Measurements from ENCODE around the gene CHDH. TPM values are rescaled to one million over a fixed set of nuclear protein-coding genes. Genes with fewer than 3 reads are reported as not detected.

CHDH gene
- total and polyA plus RNA-seq, 11 donors: 0.69 to 13.2 (median 4.9) TPM

- Histone ChIP-seq H3K36me3 (no peaks in the 10 kb centered on the region), H3K27ac (no peak overlapping the region), H3K27me3 (no peaks in the 10 kb centered on the region), H3K4me1 (peaks cover 0 to 4% (median under 1%) of the 10 kb centered on the region in 12 donors), H3K9me3 (no peaks in the 10 kb centered on the region), H3K4me3 (no peak overlapping the region)
- ATAC-seq (no peak), DNase-seq (no peak)
- 74 to 78% (median 76%) methylated on average over 4 of the region's 4 CpGs for WGBS, 4 donors
- TF ChIP-seq CTCF (IDR thresholded peaks at IDR 0.05): no peak
- intact Hi-C loops (cut with DNase I): no loop called here
These were observed 33.8 kb downstream of the CHDH start for GRCh38 chr3:53812434-53812833.

- 88 to 91% (median 89%) methylated on average over 23 to 24 of the region's 24 CpGs for WGBS, 4 donors
- no peak overlapping the region for H3K27ac ChIP-seq
- peaks cover 0 to 15% (median 8%) of the 10 kb centered on the region in 12 donors for H3K4me1 ChIP-seq
- TF ChIP-seq CTCF (IDR thresholded peaks at IDR 0.05) (no peak), POLR2A (IDR thresholded peaks at IDR 0.05) (no peak)
- intact Hi-C loops (cut with DNase I): no loop called here
- H3K9me3 ChIP-seq: no peaks in the 10 kb centered on the region
- ATAC-seq (no peak), DNase-seq (no peak)
- no peak overlapping the region for H3K4me3 ChIP-seq
- no peaks in the 10 kb centered on the region for H3K27me3 ChIP-seq
- no peaks in the 10 kb centered on the region for H3K36me3 ChIP-seq
These were observed 34.9 kb downstream of the CHDH start for GRCh38 chr3:53811143-53811927.

- H3K4me1 ChIP-seq: peaks cover 0 to 17% (median 8%) of the 10 kb centered on the region in 12 donors
- H3K27ac ChIP-seq: no peak overlapping the region
- DNase-seq (no peak), ATAC-seq (no peak)
- no peak overlapping the region for H3K4me3 ChIP-seq
- no peaks in the 10 kb centered on the region for H3K9me3 ChIP-seq
- intact Hi-C loops (cut with DNase I): no loop called here
- no peaks in the 10 kb centered on the region for H3K27me3 ChIP-seq
- no peaks in the 10 kb centered on the region for H3K36me3 ChIP-seq
- no peak for TF ChIP-seq POLR2A (IDR thresholded peaks at IDR 0.05)
- WGBS, 4 donors: 81 to 92% (median 86%) methylated on average over 27 to 28 of the region's 28 CpGs
These were observed 36.3 kb downstream of the CHDH start for GRCh38 chr3:53809764-53810400.

GRCh38 chr3:53809267-53809666 lies 37.0 kb downstream of the CHDH start:
- no peak overlapping the region for H3K4me3 ChIP-seq
- no peaks in the 10 kb centered on the region for H3K36me3 ChIP-seq
- intact Hi-C loops (cut with DNase I): no loop called here
- no peaks in the 10 kb centered on the region for H3K9me3 ChIP-seq
- ATAC-seq (no peak), DNase-seq (no peak)
- H3K27ac ChIP-seq: no peak overlapping the region
- TF ChIP-seq POLR2A (IDR thresholded peaks at IDR 0.05): no peak
- TF ChIP-seq CTCF (IDR thresholded peaks at IDR 0.05): no peak
- H3K4me1 ChIP-seq: peaks cover 0 to 17% (median 8%) of the 10 kb centered on the region in 12 donors
- 78 to 88% (median 81%) methylated on average over 11 to 12 of the region's 12 CpGs for WGBS, 4 donors
- H3K27me3 ChIP-seq: no peaks in the 10 kb centered on the region

Measured in heart left ventricle (tissue), 16 donors.